ENCODE measurements around the gene ATG4A.

ATG4A gene

DNA sequence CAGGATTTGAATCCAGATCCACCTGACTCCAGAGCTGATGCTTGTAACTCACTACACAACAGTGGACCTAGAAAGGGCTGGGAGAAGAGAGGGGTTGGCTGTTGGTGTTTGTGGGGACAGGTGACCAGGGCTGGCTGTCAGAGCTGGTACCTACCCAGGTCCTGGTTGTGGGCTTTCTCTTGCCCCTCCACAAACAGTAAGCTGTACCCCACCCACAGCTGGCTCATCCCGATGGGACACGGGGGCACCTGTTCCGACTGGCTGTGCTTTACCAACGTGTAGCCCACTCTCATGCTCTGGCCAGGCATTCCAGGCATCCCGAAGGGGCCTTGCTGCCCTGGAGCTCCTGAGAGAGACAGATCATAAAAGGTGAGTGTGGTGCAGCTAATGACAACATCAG, 68.7 kb downstream of the ATG4A start:
- no peak for TF ChIP-seq EZH2 (IDR thresholded peaks at IDR 0.05; ENCODE audit: borderline replicate concordance, low read depth, low read length, severe bottlenecking)
- TF ChIP-seq, protein P1, sequence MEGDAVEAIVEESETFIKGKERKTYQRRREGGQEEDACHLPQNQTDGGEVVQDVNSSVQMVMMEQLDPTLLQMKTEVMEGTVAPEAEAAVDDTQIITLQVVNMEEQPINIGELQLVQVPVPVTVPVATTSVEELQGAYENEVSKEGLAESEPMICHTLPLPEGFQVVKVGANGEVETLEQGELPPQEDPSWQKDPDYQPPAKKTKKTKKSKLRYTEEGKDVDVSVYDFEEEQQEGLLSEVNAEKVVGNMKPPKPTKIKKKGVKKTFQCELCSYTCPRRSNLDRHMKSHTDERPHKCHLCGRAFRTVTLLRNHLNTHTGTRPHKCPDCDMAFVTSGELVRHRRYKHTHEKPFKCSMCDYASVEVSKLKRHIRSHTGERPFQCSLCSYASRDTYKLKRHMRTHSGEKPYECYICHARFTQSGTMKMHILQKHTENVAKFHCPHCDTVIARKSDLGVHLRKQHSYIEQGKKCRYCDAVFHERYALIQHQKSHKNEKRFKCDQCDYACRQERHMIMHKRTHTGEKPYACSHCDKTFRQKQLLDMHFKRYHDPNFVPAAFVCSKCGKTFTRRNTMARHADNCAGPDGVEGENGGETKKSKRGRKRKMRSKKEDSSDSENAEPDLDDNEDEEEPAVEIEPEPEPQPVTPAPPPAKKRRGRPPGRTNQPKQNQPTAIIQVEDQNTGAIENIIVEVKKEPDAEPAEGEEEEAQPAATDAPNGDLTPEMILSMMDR (IDR thresholded peaks at IDR 0.05; ENCODE audit: borderline replicate concordance, extremely low read depth, low read length, poor library complexity, severe bottlenecking), result no peak

DNA sequence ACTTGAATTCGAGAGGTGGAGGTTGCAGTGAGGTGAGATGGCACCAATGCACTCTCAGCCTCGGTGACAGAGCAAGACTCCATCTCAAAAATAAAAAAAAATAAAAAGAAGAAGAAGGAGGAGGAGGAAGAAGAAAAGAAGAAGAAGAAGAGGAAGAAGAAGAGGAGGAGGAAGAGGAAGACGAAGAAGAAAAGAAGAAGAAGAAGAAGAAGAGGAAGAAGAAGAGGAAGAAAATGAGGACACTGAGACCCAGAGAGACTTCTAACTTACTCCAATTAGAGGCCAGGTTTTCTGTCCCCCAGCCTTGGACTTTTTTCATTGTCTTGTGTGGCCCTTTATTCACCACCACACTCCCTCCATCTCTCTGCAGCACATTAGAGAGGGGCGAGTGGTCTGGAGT, 70.7 kb downstream of the ATG4A start:
- no peak for ATAC-seq (ENCODE audit: insufficient read depth, low read depth)
- H3K27me3 ChIP-seq (ENCODE audit: insufficient read depth, low read length, poor library complexity), result no peaks in the 10 kb centered on the region
- TF ChIP-seq, protein P1 (IDR thresholded peaks at IDR 0.05; ENCODE audit: borderline replicate concordance, extremely low read depth, low read length, poor library complexity, severe bottlenecking), result no peak
- no peak for TF ChIP-seq EZH2 (IDR thresholded peaks at IDR 0.05; ENCODE audit: borderline replicate concordance, low read depth, low read length, severe bottlenecking)

More for the DNA sequence above, 68.7 kb downstream of the ATG4A start:
- Histone ChIP-seq H3K4me3 (ENCODE audit: low read depth in 1 of 2, low read length in 2 of 2) (no peak overlapping the region), H3K27ac (ENCODE audit: low read length) (no peak overlapping the region), H2AFZ (ENCODE audit: low read depth, low read length) (no peak overlapping the region), H3K9ac (ENCODE audit: low read depth, low read length) (no peak overlapping the region), H3K27me3 (ENCODE audit: insufficient read depth, low read length, poor library complexity) (no peaks in the 10 kb centered on the region), H3K79me2 (ENCODE audit: insufficient read depth, low read length) (no peaks in the 10 kb centered on the region), H4K20me1 (ENCODE audit: insufficient read depth, low read length) (no peaks in the 10 kb centered on the region), H3K4me2 (ENCODE audit: insufficient read depth, low read length) (no peak overlapping the region), H3K4me1 (ENCODE audit: insufficient read depth, low read length) (no peaks in the 10 kb centered on the region), H3K36me3 (ENCODE audit: insufficient read depth, low read length) (no peaks in the 10 kb centered on the region), H3K9me3 (ENCODE audit: insufficient read depth, low read length, severe bottlenecking) (no peaks in the 10 kb centered on the region)
- ATAC-seq (ENCODE audit: insufficient read depth, low read depth), result no peak
- no peak for DNase-seq

DNA sequence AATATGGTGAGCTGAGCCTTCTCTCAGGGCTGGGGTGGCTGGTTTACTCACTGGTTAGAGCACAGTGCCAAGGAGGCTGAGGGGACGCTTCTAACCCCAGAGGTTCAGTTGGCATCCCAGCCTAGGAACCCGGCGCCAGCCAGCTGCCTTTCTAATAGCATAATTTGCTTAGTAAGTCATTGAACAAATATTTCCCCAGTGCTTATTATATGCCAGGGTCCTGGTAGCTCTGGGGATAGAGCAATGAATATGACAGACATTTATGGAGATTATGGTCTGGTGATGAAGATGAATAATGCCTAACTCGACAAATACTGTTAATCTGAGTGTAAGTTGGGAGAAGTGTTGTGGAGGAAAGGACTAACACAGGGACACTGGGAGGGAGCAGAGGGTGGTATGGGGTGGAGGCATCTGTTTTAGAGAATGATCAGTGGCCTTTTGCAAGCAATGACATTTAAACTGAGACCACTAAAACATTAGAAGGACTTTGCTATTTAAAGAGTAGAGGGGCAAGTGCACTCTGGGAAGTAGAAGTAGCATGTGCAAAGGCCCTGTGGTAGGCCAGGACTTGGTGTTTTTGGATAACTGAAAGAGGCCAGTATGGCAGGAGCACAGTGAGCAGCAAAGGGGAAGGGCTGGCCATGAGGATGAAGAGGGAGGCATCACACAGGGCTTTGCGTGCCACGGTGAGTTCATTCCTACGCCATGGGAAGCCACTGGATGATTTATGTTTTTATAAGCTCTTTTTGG, 71.9 kb downstream of the ATG4A start:
- no peak for ATAC-seq (ENCODE audit: insufficient read depth, low read depth)
- no peaks in the 10 kb centered on the region for H3K36me3 ChIP-seq (ENCODE audit: insufficient read depth, low read length)

More for the DNA sequence above, 70.7 kb downstream of the ATG4A start:
- H3K4me2 ChIP-seq (ENCODE audit: insufficient read depth, low read length), result no peak overlapping the region
- H3K79me2 ChIP-seq (ENCODE audit: insufficient read depth, low read length), result no peaks in the 10 kb centered on the region
- H2AFZ ChIP-seq (ENCODE audit: low read depth, low read length), result no peak overlapping the region
- no peak overlapping the region for H3K9ac ChIP-seq (ENCODE audit: low read depth, low read length)
- no peak overlapping the region for H3K4me3 ChIP-seq (ENCODE audit: low read depth in 1 of 2, low read length in 2 of 2)
- H3K9me3 ChIP-seq (ENCODE audit: insufficient read depth, low read length, severe bottlenecking), result no peaks in the 10 kb centered on the region
- H3K36me3 ChIP-seq (ENCODE audit: insufficient read depth, low read length), result no peaks in the 10 kb centered on the region
- no peak for DNase-seq
- no peaks in the 10 kb centered on the region for H4K20me1 ChIP-seq (ENCODE audit: insufficient read depth, low read length)
- no peaks in the 10 kb centered on the region for H3K4me1 ChIP-seq (ENCODE audit: insufficient read depth, low read length)
- H3K27ac ChIP-seq (ENCODE audit: low read length), result no peak overlapping the region

More for the DNA sequence above, 71.9 kb downstream of the ATG4A start:
- Histone ChIP-seq H2AFZ (ENCODE audit: low read depth, low read length) (no peak overlapping the region), H3K4me2 (ENCODE audit: insufficient read depth, low read length) (no peak overlapping the region), H4K20me1 (ENCODE audit: insufficient read depth, low read length) (no peaks in the 10 kb centered on the region), H3K79me2 (ENCODE audit: insufficient read depth, low read length) (no peaks in the 10 kb centered on the region), H3K9ac (ENCODE audit: low read depth, low read length) (no peak overlapping the region), H3K27me3 (ENCODE audit: insufficient read depth, low read length, poor library complexity) (no peaks in the 10 kb centered on the region), H3K9me3 (ENCODE audit: insufficient read depth, low read length, severe bottlenecking) (no peaks in the 10 kb centered on the region), H3K4me1 (ENCODE audit: insufficient read depth, low read length) (no peaks in the 10 kb centered on the region), H3K27ac (ENCODE audit: low read length) (no peak overlapping the region), H3K4me3 (ENCODE audit: low read depth in 1 of 2, low read length in 2 of 2) (no peak overlapping the region)
- no peak for TF ChIP-seq EZH2 (IDR thresholded peaks at IDR 0.05; ENCODE audit: borderline replicate concordance, low read depth, low read length, severe bottlenecking)
- TF ChIP-seq, protein P1 (IDR thresholded peaks at IDR 0.05; ENCODE audit: borderline replicate concordance, extremely low read depth, low read length, poor library complexity, severe bottlenecking), result no peak
- no peak for DNase-seq
